Left lung (tissue), 10 donors: ENCODE results near the gene CCDC33. TPM values are rescaled to one million over a fixed set of nuclear protein-coding genes. Genes with fewer than 3 reads are reported as not detected.

Experiments used
- ATAC-seq: fragments of 200-7000 bp; cut with Tn5 transposase; one replicate; pipeline ENCODE4 v1.9.1; 2020; ENCODE audit warnings: moderate library complexity
- DNase-seq, 4 donors: peaks; one replicate each; pipeline ENCODE4 v3.0.0-alpha.2; 2013 to 2020
- H3K27ac ChIP-seq, 2 donors: fragments of 200-600 bp; sonication (generic) in 1 of 2; one replicate each; pipeline versions ENCODE4 v1.5.0 to v1.8.0; 2020 to 2021
- H3K27me3 ChIP-seq, 2 donors: fragments of 200-600 bp; sonication (generic) in 1 of 2; one replicate each; pipeline versions ENCODE4 v1.5.0 to v1.8.0; 2020 to 2021
- H3K36me3 ChIP-seq, 2 donors: fragments of 200-600 bp; sonication (generic) in 1 of 2; one replicate each; pipeline versions ENCODE4 v1.5.0 to v1.8.0; 2020 to 2021
- H3K4me1 ChIP-seq, 2 donors: fragments of 200-600 bp; one replicate each; pipeline ENCODE4 v1.8.0; 2021
- H3K4me3 ChIP-seq, 2 donors: fragments of 200-600 bp; sonication (generic) in 1 of 2; one replicate each; pipeline versions ENCODE4 v1.5.0 to v1.8.0; 2020 to 2021; ENCODE audit warnings: mild to moderate bottlenecking in 1 of 2
- H3K9me3 ChIP-seq, 2 donors: fragments of 200-600 bp; sonication (generic) in 1 of 2; one replicate each; pipeline versions ENCODE4 v1.5.0 to v1.8.0; 2020 to 2021
- CTCF ChIP-seq, 2 donors: fragments of 200-600 bp; sonication (generic) in 1 of 2; IDR thresholded peaks; one replicate each; pipeline versions ENCODE4 v1.5.0 to v1.8.0; 2021; ENCODE audit warnings: antibody characterized with exemption in 2 of 2
- intact Hi-C, 2 donors: fragments of 100-400 bp; cut with DNase I; formaldehyde crosslinking; loops; one replicate each; pipeline versions ENCODE4 v1.11.2 to v1.14.2; 2022
- polyA plus RNA-seq, 6 donors: library from polyadenylated mRNA; unstranded; fragments of 120-200 nt; gene quantifications; one replicate each; pipeline ENCODE4 v1.2.1, GENCODE V29; 2013; ENCODE audit not compliant: insufficient read length in 6 of 6
- total RNA-seq, 2 donors: library from RNA; stranded (reverse); fragmentation: NEBNext Ultra II Directional; extraction: Animal tissue kit (Norgen Biotek cat#: 25700); gene quantifications; one replicate each; pipeline ENCODE4 v1.2.1, GENCODE V29; 2021
- donor health status: DM: no; HTN: yes; CAD: no.
- donor health status: DM: no; HTN: no; CAD: no.

CCDC33 gene
- total and polyA plus RNA-seq, 8 donors, result 1.00 to 3.2 (median 1.9) TPM; not detected in 1

DNA sequence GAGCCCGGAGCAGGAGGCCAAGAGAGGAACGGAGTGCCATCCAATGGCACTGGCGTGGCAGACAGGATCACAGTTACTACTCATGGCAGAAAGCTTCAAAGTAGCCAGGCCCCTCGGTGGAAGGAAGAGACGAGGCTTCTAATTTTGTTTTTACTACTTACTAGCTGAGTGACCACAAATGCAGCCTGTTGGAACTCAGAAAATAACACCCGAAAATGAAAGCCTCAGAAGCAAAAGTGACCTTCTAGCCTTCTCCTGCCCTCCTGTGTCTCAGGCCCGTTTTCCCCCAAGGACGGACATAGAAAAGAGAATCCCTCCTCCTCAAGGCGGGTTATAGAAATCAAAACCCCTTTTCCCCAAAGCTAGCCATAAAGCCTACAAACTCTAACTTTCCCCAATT is 23.6 kb upstream of the CCDC33 start:
- Histone ChIP-seq H3K9me3 (no peaks in the 10 kb centered on the region), H3K27ac (no peak overlapping the region), H3K36me3 (no peaks in the 10 kb centered on the region), H3K4me3 (no peak overlapping the region), H3K27me3 (peaks cover 0 to 5% of the 10 kb centered on the region in 2 donors), H3K4me1 (no peaks in the 10 kb centered on the region)
- ATAC-seq (no peak), DNase-seq (no peak)
- TF ChIP-seq CTCF (IDR thresholded peaks at IDR 0.05), result no peak
- intact Hi-C loops, result no loop called here

GRCh38 chr15:74213858-74214284 is 22.3 kb upstream of the CCDC33 start:
- no peaks in the 10 kb centered on the region for H3K4me1 ChIP-seq
- no peaks in the 10 kb centered on the region for H3K27me3 ChIP-seq
- ATAC-seq (no peak), DNase-seq (no peak)
- no peak for TF ChIP-seq CTCF (IDR thresholded peaks at IDR 0.05)
- no peak overlapping the region for H3K4me3 ChIP-seq
- H3K36me3 ChIP-seq, result no peaks in the 10 kb centered on the region
- H3K9me3 ChIP-seq, result no peaks in the 10 kb centered on the region
- no peak overlapping the region for H3K27ac ChIP-seq
- intact Hi-C loops, result no loop called here

DNA sequence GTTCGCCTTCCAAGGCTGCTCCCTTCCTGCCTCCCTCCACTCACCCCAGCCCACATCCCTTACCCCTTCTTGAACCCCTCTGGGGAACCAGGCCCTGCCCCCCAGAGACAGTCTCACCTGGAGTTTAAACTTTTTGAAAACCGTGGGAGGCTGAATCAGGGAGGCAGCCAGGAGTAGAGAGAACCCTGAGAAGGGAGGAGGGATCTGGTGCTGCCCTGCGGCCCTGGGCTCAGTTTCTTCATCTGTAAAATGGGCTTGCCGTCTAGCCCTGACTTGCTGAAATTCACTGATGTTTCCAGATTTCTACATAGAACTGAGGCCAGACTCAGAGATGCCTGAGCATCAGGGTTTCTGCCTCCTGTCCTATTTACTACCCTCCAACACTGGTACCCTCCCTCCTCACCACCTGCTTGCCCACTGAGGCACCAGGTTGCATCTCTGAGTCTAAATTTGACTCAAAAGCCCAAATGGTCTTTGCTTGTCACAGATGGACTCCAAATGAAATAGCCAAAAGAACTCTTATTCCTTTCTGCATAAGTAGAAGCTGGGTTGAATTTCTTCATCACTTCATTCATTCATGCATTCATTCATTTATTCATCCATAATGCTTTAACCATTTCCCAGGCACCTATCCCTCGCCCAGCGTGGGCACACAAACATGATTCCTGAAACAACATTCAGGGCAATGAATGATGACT is 21.7 kb upstream of the CCDC33 start:
- no peaks in the 10 kb centered on the region for H3K4me1 ChIP-seq
- H3K9me3 ChIP-seq, result no peaks in the 10 kb centered on the region
- H3K4me3 ChIP-seq, result no peak overlapping the region
- DNase-seq, result peak in 1 of 4 donors; percentile 5
- ATAC-seq, result no peak
- no peaks in the 10 kb centered on the region for H3K27me3 ChIP-seq
- H3K36me3 ChIP-seq, result no peaks in the 10 kb centered on the region
- H3K27ac ChIP-seq, result no peak overlapping the region
- intact Hi-C loops, result no loop called here
- TF ChIP-seq CTCF (IDR thresholded peaks at IDR 0.05), result no peak

DNA sequence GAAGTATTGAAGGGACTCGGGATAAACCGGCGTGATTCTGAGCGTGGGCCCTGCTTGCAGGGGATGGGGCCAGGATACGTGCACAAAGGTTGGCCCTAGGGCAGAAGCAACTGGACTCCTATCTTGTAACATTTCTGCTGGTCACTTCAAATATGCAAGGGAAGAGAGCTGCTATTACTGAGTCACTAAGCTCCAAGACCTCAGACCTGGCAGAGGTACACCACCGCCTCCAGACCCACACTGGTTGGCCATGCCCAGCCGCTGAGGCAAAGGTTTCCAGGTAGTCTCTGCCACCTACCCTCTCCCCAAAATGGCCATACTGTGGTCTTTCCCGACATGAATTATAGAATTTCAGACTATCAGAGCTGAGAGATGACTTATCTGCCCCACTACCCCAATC is 20.2 kb upstream of the CCDC33 start:
- ATAC-seq (no peak), DNase-seq (no peak)
- Histone ChIP-seq H3K27ac (no peak overlapping the region), H3K27me3 (peaks cover 0 to 10% of the 10 kb centered on the region in 2 donors), H3K36me3 (no peaks in the 10 kb centered on the region), H3K4me3 (no peak overlapping the region), H3K9me3 (no peaks in the 10 kb centered on the region), H3K4me1 (no peaks in the 10 kb centered on the region)
- no peak for TF ChIP-seq CTCF (IDR thresholded peaks at IDR 0.05)
- intact Hi-C loops, result no loop called here

DNA sequence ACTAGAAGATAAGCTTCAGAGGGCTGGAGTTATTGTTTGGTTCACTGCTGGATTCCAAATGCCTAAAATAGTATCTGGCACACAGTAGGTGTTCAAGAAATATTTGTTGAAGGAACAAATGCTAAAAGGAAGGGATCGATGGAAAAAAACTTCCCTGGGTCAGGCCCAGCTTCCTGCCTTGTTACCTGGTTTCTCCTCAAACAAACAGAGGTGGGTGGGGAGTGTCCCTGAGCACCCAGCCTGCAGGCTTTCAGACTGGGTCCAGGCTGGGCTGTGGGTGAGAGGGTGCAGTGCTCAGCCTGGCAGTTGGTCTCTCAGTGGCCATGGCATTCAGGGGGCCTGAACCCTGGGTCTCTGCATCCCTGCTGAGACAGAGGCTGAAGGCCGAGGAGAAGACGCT is 19.2 kb upstream of the CCDC33 start:
- Histone ChIP-seq H3K27ac (no peak overlapping the region), H3K4me1 (no peaks in the 10 kb centered on the region), H3K9me3 (no peaks in the 10 kb centered on the region), H3K4me3 (no peak overlapping the region), H3K36me3 (no peaks in the 10 kb centered on the region), H3K27me3 (peaks cover 0 to 17% of the 10 kb centered on the region in 2 donors)
- ATAC-seq (no peak), DNase-seq (no peak)
- intact Hi-C loops, result no loop called here
- TF ChIP-seq CTCF (IDR thresholded peaks at IDR 0.05), result no peak
